Measurements from ENCODE around the gene ZFR2.

ZFR2 gene

DNA sequence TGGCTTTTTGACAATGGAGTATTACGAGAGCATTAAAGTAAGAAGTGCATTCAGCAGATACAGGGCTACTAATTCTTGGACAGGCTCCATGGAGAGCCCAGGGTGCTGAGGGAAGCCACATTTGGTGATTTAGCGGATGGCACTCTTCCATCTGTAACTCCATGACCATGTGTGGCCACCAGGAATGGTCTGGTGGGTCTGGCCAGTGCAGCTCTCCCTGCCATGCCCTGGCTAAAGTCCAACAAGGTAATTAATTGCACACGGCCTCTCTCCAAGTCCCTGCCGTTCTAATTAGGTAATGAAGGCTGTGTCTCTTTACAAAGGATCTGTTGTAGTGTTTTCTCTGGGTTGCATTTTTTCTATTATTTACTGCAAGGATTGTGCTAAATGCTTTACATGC, 4.3 kb upstream of the ZFR2 start:
- DNase-seq = no peak

- DNase-seq = no peak
Observed at GRCh38 chr19:3867971-3868769, 668 bp downstream of the ZFR2 start.

DNA sequence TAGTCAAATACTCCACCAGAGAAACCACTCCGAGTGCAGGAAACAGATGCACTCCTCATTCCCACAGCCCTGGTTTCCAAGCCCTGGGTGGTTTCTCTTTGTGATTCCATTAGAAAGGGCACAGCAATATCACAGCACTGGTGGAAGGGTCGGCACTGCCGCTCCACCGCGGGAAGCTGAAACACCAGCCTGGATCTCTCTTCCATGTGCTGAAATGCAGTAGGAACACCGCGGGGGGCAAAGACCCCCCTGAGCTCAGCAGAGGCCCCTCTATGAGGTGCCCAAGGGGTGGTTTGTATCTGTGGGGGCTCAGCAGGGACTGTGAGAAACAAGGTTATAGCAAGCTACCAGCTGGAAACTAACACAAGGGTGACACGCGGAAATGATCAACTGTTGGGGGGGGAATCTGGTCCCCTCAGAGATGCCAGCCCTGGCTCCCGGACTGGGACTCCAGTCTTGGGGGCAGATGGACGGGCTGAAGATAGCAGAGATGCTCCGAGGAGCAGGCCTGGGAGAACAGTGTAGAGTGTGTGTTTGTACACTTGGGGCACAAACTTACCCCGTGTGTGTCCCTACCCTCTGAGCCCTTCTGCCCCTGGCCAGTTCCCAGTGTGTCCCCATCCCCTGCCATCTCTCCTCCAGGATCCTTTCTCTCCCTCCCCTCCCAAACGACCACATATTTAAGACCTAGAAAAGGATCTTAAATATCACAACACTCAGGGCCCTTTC, 1.8 kb downstream of the ZFR2 start:
- DNase-seq = no peak

DNA sequence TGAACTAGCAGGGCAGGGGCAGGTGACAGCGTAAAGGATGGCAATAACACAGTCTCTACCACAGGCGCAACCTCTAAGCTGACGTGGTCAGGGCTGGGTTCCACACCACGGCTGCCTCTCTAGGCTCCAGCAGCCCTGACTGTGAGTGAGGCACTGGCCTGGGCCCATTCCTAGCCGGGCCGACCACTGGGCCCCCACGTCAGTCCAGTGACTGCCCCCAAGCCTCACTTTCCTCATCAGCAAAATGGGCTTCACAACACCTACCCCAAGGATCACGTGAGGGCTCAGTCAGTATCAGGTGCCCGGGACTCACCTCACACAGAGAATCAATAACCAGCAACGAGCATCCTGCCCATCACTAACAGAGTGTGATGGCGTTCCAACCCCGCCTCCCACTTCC, 5.2 kb downstream of the ZFR2 start:
- DNase-seq = no peak

GRCh38 chr19:3862826-3863500, 5.9 kb downstream of the ZFR2 start:
- DNase-seq = no peak

GRCh38 chr19:3860499-3860898, 8.3 kb downstream of the ZFR2 start:
- no peak for DNase-seq

DNA sequence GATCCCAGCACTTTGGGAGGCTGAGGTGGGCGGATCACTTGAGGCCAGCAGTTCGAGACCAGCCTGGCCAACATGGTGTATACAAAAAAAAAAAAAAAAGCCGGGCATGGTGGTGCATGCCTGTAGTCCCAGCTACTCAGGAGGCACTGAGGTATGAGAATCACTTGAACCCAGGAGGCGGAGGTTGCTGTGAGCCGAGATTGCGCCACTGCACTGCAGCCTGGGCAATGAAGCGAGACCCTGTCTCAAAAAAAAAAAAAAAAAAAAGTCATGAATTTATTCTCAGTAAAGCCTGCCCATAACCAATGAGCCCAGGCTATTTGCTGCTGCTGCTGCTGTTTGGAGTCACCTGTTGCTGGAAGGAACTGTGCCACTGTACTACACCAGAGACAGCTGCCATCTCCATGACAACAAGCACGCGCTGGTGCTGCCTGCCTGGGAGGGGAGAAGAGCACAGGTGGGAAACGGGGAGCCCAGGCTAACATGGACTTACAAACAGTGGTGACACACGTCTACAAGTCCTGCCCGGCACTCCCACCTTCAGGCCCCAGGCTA, 11.3 kb downstream of the ZFR2 start:
- no peak for DNase-seq

GRCh38 chr19:3855320-3855719, 13.5 kb downstream of the ZFR2 start:
- no peak for DNase-seq

- no peak for DNase-seq
Observed at GRCh38 chr19:3852614-3853254, 16.1 kb downstream of the ZFR2 start.

DNA sequence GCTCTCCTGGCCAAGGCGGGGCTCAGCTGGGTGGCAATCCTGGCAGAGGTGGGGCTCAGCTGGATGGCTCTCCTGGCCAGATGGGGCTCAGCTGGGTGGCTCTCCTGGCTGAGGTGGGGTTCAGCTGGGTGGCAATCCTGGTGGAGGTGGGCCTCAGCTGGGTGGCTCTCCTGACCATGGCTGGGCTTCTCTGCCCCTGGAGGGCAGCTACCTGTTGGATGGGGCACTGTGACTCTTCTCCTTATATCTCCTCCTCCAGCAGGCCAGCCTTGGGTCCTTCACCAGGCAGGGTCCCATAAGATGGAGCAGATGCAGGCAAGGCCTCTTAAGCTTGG, 16.7 kb downstream of the ZFR2 start:
- DNase-seq = no peak

- DNase-seq = no peak
Observed at GRCh38 chr19:3851254-3852176, 17.3 kb downstream of the ZFR2 start.

GRCh38 chr19:3850320-3850972, 18.4 kb downstream of the ZFR2 start:
- no peak for DNase-seq

- DNase-seq = no peak
Observed at GRCh38 chr19:3849787-3850186, 19.1 kb downstream of the ZFR2 start.

- DNase-seq = no peak
Observed at GRCh38 chr19:3849092-3849491, 19.7 kb downstream of the ZFR2 start.

GRCh38 chr19:3844596-3844995, 24.2 kb downstream of the ZFR2 start:
- no peak for DNase-seq

DNA sequence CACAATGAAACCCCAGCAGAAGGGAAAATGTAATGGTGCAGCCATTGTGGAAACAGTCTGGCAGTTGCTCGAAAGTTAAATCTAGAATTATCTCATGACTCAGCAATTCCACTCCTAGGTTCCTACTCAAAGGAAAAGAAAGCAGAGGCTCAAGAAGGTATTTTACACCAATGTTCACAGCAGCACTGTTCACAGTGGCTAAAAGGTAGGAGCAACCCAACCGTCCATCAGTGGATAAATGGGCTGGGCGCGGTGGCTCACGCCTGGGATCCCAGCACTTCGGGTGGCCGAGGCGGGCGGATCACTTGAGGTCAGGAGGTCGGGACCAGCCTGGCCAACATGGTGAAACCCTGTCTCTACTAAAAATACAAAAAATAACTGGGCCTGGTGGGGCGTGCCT, 25.9 kb downstream of the ZFR2 start:
- no peak for DNase-seq

- no peak for DNase-seq
Observed at GRCh38 chr19:3840804-3841203, 28.0 kb downstream of the ZFR2 start.

DNA sequence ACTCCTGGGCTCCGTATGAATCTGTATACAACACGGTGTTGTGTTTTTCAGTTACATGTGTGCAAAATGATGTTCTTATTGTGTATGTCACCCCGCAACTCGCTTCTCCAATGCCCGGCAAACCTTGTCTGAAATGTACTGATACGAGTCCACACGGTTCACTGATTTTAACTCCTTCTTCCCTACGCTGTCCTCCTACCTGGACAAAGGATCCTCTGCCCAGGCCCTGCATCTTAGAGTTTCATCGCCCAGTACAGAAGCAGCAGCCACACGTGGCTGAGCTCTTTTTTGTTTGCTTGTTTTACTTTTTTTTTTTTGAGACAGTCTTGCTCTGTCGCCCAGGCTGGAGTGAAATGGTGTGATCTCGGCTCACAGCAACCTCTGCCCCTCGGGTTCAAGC, 28.9 kb downstream of the ZFR2 start:
- DNase-seq = no peak

DNA sequence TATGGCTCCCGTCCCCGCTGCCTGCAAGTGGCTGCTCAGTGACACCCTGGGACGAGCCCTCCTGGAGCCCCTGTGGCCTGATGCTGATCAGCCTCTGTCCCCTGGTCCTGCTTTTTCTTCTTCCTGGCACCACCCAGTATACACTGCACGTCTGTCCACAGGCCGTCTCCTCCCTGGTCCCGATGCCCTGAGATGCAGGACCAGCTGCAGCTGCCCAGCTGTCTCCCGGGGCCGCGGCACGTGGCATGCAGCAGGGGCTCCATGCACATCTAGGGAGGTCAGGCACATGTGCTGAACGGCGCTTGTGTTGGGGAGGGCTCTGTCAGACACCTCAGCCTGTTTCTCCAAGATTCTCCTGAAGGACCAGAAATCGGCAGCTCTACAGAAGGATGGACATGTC, 30.2 kb downstream of the ZFR2 start:
- no peak for DNase-seq

GRCh38 chr19:3837922-3838321, 30.9 kb downstream of the ZFR2 start:
- no peak for DNase-seq

- DNase-seq = no peak
Observed at GRCh38 chr19:3837332-3837731, 31.5 kb downstream of the ZFR2 start.

DNA sequence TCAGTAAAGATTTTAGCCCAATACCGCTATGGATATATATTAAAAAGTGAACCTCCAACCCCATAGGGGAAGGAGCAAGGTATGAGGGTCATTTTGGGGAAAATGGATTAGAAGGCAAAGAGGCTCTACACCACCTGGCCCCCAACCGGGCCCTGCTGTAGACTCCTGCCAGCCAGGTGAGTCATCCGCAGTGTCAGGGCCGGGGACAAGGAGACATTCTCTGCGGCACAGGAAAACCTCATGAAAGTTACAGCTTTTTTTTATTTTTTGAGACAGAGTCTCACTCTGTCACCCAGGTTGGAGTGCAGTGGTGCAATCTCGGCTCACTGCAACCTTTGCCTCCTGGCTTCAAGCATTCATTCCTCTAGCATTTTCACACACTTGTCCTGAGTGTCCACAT, 32.0 kb downstream of the ZFR2 start:
- no peak for DNase-seq

Measured in hippocampal formation (tissue), 2 donors.